Stimulated activated naive B cell treated with anti-CD40 and anti-IgM and Interleukin-4, amounts not matched to agents 10 μg/mL and 1 μg/mL and 100 μg/mL, for 72 hours (primary cell): ENCODE results near the gene LMOD2.
"Not testable (repeated sequence)": the region's sequence is repeated elsewhere in the genome, so short reads cannot be mapped to it uniquely, and the experiment has no call there.

Source experiments
- ATAC-seq, 2 donors: fragments of 150-1000 bp; cut with Tn5 transposase; replicated peaks; 2 replicates each; pipeline ENCODE4 v1.10.0; 2021; ENCODE audit warnings: moderate library complexity in 1 of 2
- DNase-seq: peaks from one replicate; pipeline ENCODE4 v3.0.0; 2021
- H3K27ac Mint-ChIP-seq: one replicate; pipeline ENCODE4 v1.8.0; 2022; ENCODE audit warnings: mild to moderate bottlenecking, mixed read lengths
- H3K27me3 Mint-ChIP-seq, 2 donors: one replicate each; pipeline ENCODE4 v1.8.0; 2022; ENCODE audit warnings: mixed read lengths in 2 of 2
- H3K36me3 Mint-ChIP-seq, 2 donors: one replicate each; pipeline ENCODE4 v1.8.0; 2022; ENCODE audit warnings: mixed read lengths in 2 of 2, mild to moderate bottlenecking in 1 of 2
- H3K4me1 Mint-ChIP-seq, 2 donors: one replicate each; pipeline ENCODE4 v1.8.0; 2022; ENCODE audit warnings: mixed read lengths in 2 of 2, mild to moderate bottlenecking in 1 of 2
- H3K4me3 Mint-ChIP-seq, 2 donors: one replicate each; pipeline ENCODE4 v1.8.0; 2022; ENCODE audit warnings: mild to moderate bottlenecking in 2 of 2, mixed read lengths in 2 of 2, moderate library complexity in 1 of 2
- H3K9me3 Mint-ChIP-seq, 2 donors: one replicate each; pipeline ENCODE4 v1.8.0; 2022; ENCODE audit warnings: mixed read lengths in 2 of 2, mild to moderate bottlenecking in 1 of 2

LMOD2 gene

GRCh38 chr7:123632808-123633207, 22.9 kb upstream of the LMOD2 start:
- H3K27me3 Mint-ChIP-seq, result peaks cover 5 to 13% of the 10 kb centered on the region in 2 donors
- ATAC-seq (no peak), DNase-seq (no peak)
- no peaks in the 10 kb centered on the region for H3K36me3 Mint-ChIP-seq
- no peaks in the 10 kb centered on the region for H3K9me3 Mint-ChIP-seq
- no peak overlapping the region for H3K4me3 Mint-ChIP-seq
- no peak overlapping the region for H3K27ac Mint-ChIP-seq
- H3K4me1 Mint-ChIP-seq, result no peaks in the 10 kb centered on the region

GRCh38 chr7:123633553-123633952, 22.1 kb upstream of the LMOD2 start:
- H3K9me3 Mint-ChIP-seq, result no peaks in the 10 kb centered on the region
- no peak for ATAC-seq
- H3K4me1 Mint-ChIP-seq, result no peaks in the 10 kb centered on the region
- no peak overlapping the region for H3K27ac Mint-ChIP-seq
- no peaks in the 10 kb centered on the region for H3K36me3 Mint-ChIP-seq
- H3K27me3 Mint-ChIP-seq, result peaks cover 12 to 20% of the 10 kb centered on the region in 2 donors
- H3K4me3 Mint-ChIP-seq, result no peak overlapping the region
- no peak for DNase-seq

GRCh38 chr7:123634011-123634573, 21.6 kb upstream of the LMOD2 start:
- not testable (repeated sequence) for H3K4me1 Mint-ChIP-seq, DNase-seq, H3K27ac Mint-ChIP-seq, ATAC-seq, H3K4me3 Mint-ChIP-seq, H3K9me3 Mint-ChIP-seq, H3K36me3 Mint-ChIP-seq
- peaks cover 14 to 20% of the 10 kb centered on the region in 2 donors for H3K27me3 Mint-ChIP-seq

- H3K27ac Mint-ChIP-seq, result no peak overlapping the region
- no peaks in the 10 kb centered on the region for H3K36me3 Mint-ChIP-seq
- no peaks in the 10 kb centered on the region for H3K4me1 Mint-ChIP-seq
- H3K9me3 Mint-ChIP-seq, result no peaks in the 10 kb centered on the region
- ATAC-seq, result no peak
- no peak for DNase-seq
- peaks cover 18 to 24% of the 10 kb centered on the region in 2 donors for H3K27me3 Mint-ChIP-seq
- H3K4me3 Mint-ChIP-seq, result no peak overlapping the region
Measured at GRCh38 chr7:123635551-123636359, 19.9 kb upstream of the LMOD2 start.

- peaks cover 27 to 30% of the 10 kb centered on the region in 2 donors for H3K27me3 Mint-ChIP-seq
- ATAC-seq, result no peak
Measured at GRCh38 chr7:123637203-123637602, 18.5 kb upstream of the LMOD2 start.

GRCh38 chr7:123637878-123638277, 17.8 kb upstream of the LMOD2 start:
- Mint-ChIP-seq H3K4me1 (no peaks in the 10 kb centered on the region), H3K27ac (no peak overlapping the region), H3K4me3 (no peak overlapping the region), H3K27me3 (peaks cover 29 to 33% of the 10 kb centered on the region in 2 donors), H3K9me3 (no peaks in the 10 kb centered on the region), H3K36me3 (no peaks in the 10 kb centered on the region)
- no peak for DNase-seq
- no peak for ATAC-seq

More at GRCh38 chr7:123637203-123637602, 18.5 kb upstream of the LMOD2 start:
- no peak for DNase-seq
- no peaks in the 10 kb centered on the region for H3K36me3 Mint-ChIP-seq
- no peaks in the 10 kb centered on the region for H3K9me3 Mint-ChIP-seq
- no peak overlapping the region for H3K27ac Mint-ChIP-seq
- H3K4me3 Mint-ChIP-seq, result no peak overlapping the region
- H3K4me1 Mint-ChIP-seq, result no peaks in the 10 kb centered on the region

GRCh38 chr7:123639631-123640030, 16.0 kb upstream of the LMOD2 start:
- Mint-ChIP-seq H3K4me3 (no peak overlapping the region), H3K27me3 (peaks cover 36 to 45% of the 10 kb centered on the region in 2 donors), H3K36me3 (no peaks in the 10 kb centered on the region), H3K27ac (no peak overlapping the region), H3K4me1 (no peaks in the 10 kb centered on the region), H3K9me3 (no peaks in the 10 kb centered on the region)
- ATAC-seq (no peak), DNase-seq (no peak)

GRCh38 chr7:123640583-123640982, 15.1 kb upstream of the LMOD2 start:
- Mint-ChIP-seq H3K27me3 (peaks cover 36 to 50% of the 10 kb centered on the region in 2 donors), H3K4me3 (no peak overlapping the region), H3K36me3 (no peaks in the 10 kb centered on the region), H3K27ac (no peak overlapping the region), H3K4me1 (no peaks in the 10 kb centered on the region), H3K9me3 (no peaks in the 10 kb centered on the region)
- no peak for ATAC-seq
- no peak for DNase-seq

GRCh38 chr7:123641901-123642300, 13.8 kb upstream of the LMOD2 start:
- H3K27ac Mint-ChIP-seq, result no peak overlapping the region
- ATAC-seq (no peak), DNase-seq (no peak)
- no peak overlapping the region for H3K4me3 Mint-ChIP-seq
- H3K9me3 Mint-ChIP-seq, result no peaks in the 10 kb centered on the region
- no peaks in the 10 kb centered on the region for H3K4me1 Mint-ChIP-seq
- H3K27me3 Mint-ChIP-seq, result peaks cover 38 to 54% of the 10 kb centered on the region in 2 donors
- no peaks in the 10 kb centered on the region for H3K36me3 Mint-ChIP-seq

- no peaks in the 10 kb centered on the region for H3K36me3 Mint-ChIP-seq
- no peaks in the 10 kb centered on the region for H3K4me1 Mint-ChIP-seq
- no peak overlapping the region for H3K27ac Mint-ChIP-seq
- H3K9me3 Mint-ChIP-seq, result no peaks in the 10 kb centered on the region
- DNase-seq (no peak), ATAC-seq (peak in 1 of 2 donors; percentile 33)
- H3K4me3 Mint-ChIP-seq, result no peak overlapping the region
- H3K27me3 Mint-ChIP-seq, result peaks cover 31 to 46% of the 10 kb centered on the region in 2 donors
Measured at GRCh38 chr7:123643495-123644441, 11.9 kb upstream of the LMOD2 start.

GRCh38 chr7:123645516-123645915, 10.2 kb upstream of the LMOD2 start:
- peaks cover 28 to 40% of the 10 kb centered on the region in 2 donors for H3K27me3 Mint-ChIP-seq
- no peaks in the 10 kb centered on the region for H3K9me3 Mint-ChIP-seq
- ATAC-seq, result no peak

GRCh38 chr7:123647106-123647730, 8.4 kb upstream of the LMOD2 start:
- DNase-seq (no peak), ATAC-seq (no peak)
- H3K27ac Mint-ChIP-seq, result no peak overlapping the region
- no peaks in the 10 kb centered on the region for H3K9me3 Mint-ChIP-seq
- no peaks in the 10 kb centered on the region for H3K36me3 Mint-ChIP-seq
- peaks cover 22 to 40% of the 10 kb centered on the region in 2 donors for H3K27me3 Mint-ChIP-seq
- H3K4me1 Mint-ChIP-seq, result no peaks in the 10 kb centered on the region
- H3K4me3 Mint-ChIP-seq, result no peak overlapping the region

More at GRCh38 chr7:123645516-123645915, 10.2 kb upstream of the LMOD2 start:
- H3K36me3 Mint-ChIP-seq, result no peaks in the 10 kb centered on the region
- H3K27ac Mint-ChIP-seq, result no peak overlapping the region
- no peaks in the 10 kb centered on the region for H3K4me1 Mint-ChIP-seq
- no peak overlapping the region for H3K4me3 Mint-ChIP-seq
- no peak for DNase-seq

GRCh38 chr7:123649964-123650363, 5.7 kb upstream of the LMOD2 start:
- no peaks in the 10 kb centered on the region for H3K9me3 Mint-ChIP-seq

GRCh38 chr7:123650595-123650994, 5.1 kb upstream of the LMOD2 start:
- H3K4me1 Mint-ChIP-seq, result no peaks in the 10 kb centered on the region
- peaks cover 15 to 21% of the 10 kb centered on the region in 2 donors for H3K27me3 Mint-ChIP-seq

More at GRCh38 chr7:123649964-123650363, 5.7 kb upstream of the LMOD2 start:
- Mint-ChIP-seq H3K4me3 (no peak overlapping the region), H3K4me1 (no peaks in the 10 kb centered on the region), H3K36me3 (no peaks in the 10 kb centered on the region), H3K27me3 (peaks cover 13 to 21% of the 10 kb centered on the region in 2 donors), H3K27ac (no peak overlapping the region)
- ATAC-seq (no peak), DNase-seq (no peak)

More at GRCh38 chr7:123650595-123650994, 5.1 kb upstream of the LMOD2 start:
- DNase-seq, result no peak
- no peaks in the 10 kb centered on the region for H3K36me3 Mint-ChIP-seq
- no peak overlapping the region for H3K27ac Mint-ChIP-seq
- no peak overlapping the region for H3K4me3 Mint-ChIP-seq
- no peak for ATAC-seq
- no peaks in the 10 kb centered on the region for H3K9me3 Mint-ChIP-seq
